Glutamatergic neuron (in vitro differentiated cells): Measurements from ENCODE around the gene WASL. TPM values are rescaled to one million over a fixed set of nuclear protein-coding genes. Genes with fewer than 3 reads are reported as not detected.

ENCODE experiments used
- DNase-seq: peaks from one replicate; pipeline ENCODE4 v3.0.0; 2022
- H3K27ac Mint-ChIP-seq: one replicate; pipeline ENCODE4 v1.8.0; 2020; ENCODE audit warnings: mild to moderate bottlenecking, mixed read lengths, inconsistent platforms; ENCODE audit not compliant: unreplicated experiment
- H3K27me3 Mint-ChIP-seq: one replicate; pipeline ENCODE4 v1.8.0; 2020; ENCODE audit warnings: mild to moderate bottlenecking, moderate library complexity, mixed read lengths, inconsistent platforms; ENCODE audit not compliant: unreplicated experiment
- H3K36me3 Mint-ChIP-seq: one replicate; pipeline ENCODE4 v1.8.0; 2020; ENCODE audit warnings: mild to moderate bottlenecking, mixed read lengths, inconsistent platforms; ENCODE audit not compliant: unreplicated experiment
- H3K4me1 Mint-ChIP-seq: one replicate; pipeline ENCODE4 v1.8.0; 2020; ENCODE audit warnings: mild to moderate bottlenecking, low read depth, mixed read lengths, inconsistent platforms; ENCODE audit not compliant: unreplicated experiment
- H3K4me3 Mint-ChIP-seq: one replicate; pipeline ENCODE4 v1.8.0; 2020; ENCODE audit warnings: mild to moderate bottlenecking, mixed read lengths, inconsistent platforms; ENCODE audit not compliant: unreplicated experiment
- H3K9me3 Mint-ChIP-seq: one replicate; pipeline ENCODE4 v1.8.0; 2020; ENCODE audit warnings: mild to moderate bottlenecking, moderate library complexity, mixed read lengths, inconsistent platforms; ENCODE audit not compliant: unreplicated experiment
- total RNA-seq: library from RNA; stranded (reverse); fragmentation: NEBNext Ultra II Directional; extraction: Animal tissue kit (Norgen Biotek cat#: 25700); gene quantifications from one replicate; pipeline ENCODE4 v1.2.1, GENCODE V29; 2021; ENCODE audit not compliant: unreplicated experiment
- TF ChIP-seq, protein P1 (sequence below): fragments of 200-600 bp; sonication (generic); IDR thresholded peaks from one replicate; pipeline ENCODE4 v1.5.0; 2021; ENCODE audit not compliant: partially characterized antibody, unreplicated experiment

The WASL gene
- total RNA-seq, 1 donor from 2014 or later = 33.0 TPM

DNA sequence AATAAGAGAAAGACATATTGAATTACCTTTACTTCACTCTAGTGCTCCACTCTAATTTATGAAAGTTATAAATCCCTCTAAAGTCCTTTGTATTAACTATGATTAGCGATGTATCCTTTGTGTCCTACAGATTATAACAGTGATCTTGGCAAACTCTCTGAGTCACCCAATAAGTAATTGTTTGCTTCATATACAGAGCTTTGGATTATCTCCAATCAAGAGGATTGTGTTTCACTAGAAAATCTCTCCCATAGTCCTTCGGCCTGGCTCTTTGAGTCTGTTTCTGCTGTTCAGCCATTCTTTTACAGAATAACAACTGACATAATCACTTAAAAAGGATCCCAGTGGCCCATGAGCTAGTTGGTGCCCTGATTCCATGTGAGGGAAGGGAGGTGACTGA is 83.6 kb downstream of the WASL start:
- H3K36me3 Mint-ChIP-seq = no peaks in the 10 kb centered on the region
- H3K4me3 Mint-ChIP-seq = no peak overlapping the region
- peaks cover 4% of the 10 kb centered on the region for H3K4me1 Mint-ChIP-seq
- no peak for DNase-seq
- H3K27ac Mint-ChIP-seq = no peak overlapping the region
- TF ChIP-seq, protein P1, sequence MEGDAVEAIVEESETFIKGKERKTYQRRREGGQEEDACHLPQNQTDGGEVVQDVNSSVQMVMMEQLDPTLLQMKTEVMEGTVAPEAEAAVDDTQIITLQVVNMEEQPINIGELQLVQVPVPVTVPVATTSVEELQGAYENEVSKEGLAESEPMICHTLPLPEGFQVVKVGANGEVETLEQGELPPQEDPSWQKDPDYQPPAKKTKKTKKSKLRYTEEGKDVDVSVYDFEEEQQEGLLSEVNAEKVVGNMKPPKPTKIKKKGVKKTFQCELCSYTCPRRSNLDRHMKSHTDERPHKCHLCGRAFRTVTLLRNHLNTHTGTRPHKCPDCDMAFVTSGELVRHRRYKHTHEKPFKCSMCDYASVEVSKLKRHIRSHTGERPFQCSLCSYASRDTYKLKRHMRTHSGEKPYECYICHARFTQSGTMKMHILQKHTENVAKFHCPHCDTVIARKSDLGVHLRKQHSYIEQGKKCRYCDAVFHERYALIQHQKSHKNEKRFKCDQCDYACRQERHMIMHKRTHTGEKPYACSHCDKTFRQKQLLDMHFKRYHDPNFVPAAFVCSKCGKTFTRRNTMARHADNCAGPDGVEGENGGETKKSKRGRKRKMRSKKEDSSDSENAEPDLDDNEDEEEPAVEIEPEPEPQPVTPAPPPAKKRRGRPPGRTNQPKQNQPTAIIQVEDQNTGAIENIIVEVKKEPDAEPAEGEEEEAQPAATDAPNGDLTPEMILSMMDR = no peak
- peaks cover 2% of the 10 kb centered on the region for H3K27me3 Mint-ChIP-seq
- H3K9me3 Mint-ChIP-seq = peaks cover 1% of the 10 kb centered on the region

DNA sequence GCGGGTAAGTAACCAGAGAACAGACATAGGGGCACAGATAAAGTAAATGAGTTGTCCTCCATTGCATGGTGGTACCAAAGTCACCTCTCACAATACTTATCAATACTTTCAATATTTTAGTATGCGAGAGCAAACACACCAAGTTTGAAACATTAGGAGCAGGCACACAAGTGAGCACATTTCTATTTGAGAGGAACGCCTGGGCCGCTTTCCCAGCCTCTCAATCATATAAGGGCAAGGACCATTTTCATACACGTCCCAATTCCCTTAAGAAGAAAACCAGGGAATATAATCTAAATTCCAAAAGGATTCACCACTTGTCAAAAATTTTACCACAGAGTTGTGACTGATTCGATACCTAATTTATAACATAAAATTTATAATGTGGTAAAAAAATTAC is 85.6 kb downstream of the WASL start:
- H3K27ac Mint-ChIP-seq = no peak overlapping the region
- H3K9me3 Mint-ChIP-seq = no peaks in the 10 kb centered on the region
- no peak for DNase-seq
- H3K4me3 Mint-ChIP-seq = no peak overlapping the region
- H3K27me3 Mint-ChIP-seq = peaks cover 2% of the 10 kb centered on the region
- TF ChIP-seq, protein P1 = no peak
- peaks cover 11% of the 10 kb centered on the region for H3K4me1 Mint-ChIP-seq
- H3K36me3 Mint-ChIP-seq = no peaks in the 10 kb centered on the region

DNA sequence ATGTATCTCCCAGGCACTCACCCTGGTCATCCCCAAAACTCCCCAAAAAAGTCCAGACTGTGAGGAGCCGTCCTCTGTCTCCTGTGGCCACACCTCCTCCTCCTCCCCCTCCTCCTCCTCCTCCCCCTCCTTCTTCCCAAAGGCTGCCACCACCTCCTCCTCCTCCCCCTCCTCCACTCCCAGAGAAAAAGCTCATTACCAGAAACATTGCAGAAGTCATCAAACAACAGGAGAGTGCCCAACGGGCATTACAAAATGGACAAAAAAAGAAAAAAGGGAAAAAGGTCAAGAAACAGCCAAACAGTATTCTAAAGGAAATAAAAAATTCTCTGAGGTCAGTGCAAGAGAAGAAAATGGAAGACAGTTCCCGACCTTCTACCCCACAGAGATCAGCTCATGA is 86.0 kb downstream of the WASL start:
- Mint-ChIP-seq H3K4me1 (peaks cover 11% of the 10 kb centered on the region), H3K4me3 (no peak overlapping the region), H3K27ac (no peak overlapping the region), H3K36me3 (no peaks in the 10 kb centered on the region), H3K9me3 (no peaks in the 10 kb centered on the region), H3K27me3 (peaks cover 2% of the 10 kb centered on the region)
- TF ChIP-seq, protein P1 = no peak
- DNase-seq = no peak

DNA sequence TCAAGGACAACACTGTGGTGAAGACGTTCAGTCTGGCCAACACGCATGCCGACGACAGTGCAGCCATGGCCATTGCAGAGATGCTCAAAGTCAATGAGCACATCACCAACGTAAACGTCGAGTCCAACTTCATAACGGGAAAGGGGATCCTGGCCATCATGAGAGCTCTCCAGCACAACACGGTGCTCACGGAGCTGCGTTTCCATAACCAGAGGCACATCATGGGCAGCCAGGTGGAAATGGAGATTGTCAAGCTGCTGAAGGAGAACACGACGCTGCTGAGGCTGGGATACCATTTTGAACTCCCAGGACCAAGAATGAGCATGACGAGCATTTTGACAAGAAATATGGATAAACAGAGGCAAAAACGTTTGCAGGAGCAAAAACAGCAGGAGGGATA is 86.5 kb downstream of the WASL start:
- no peak overlapping the region for H3K4me3 Mint-ChIP-seq
- H3K9me3 Mint-ChIP-seq = no peaks in the 10 kb centered on the region
- H3K4me1 Mint-ChIP-seq = peaks cover 11% of the 10 kb centered on the region
- H3K27me3 Mint-ChIP-seq = peaks cover 2% of the 10 kb centered on the region
- TF ChIP-seq, protein P1 = no peak
- H3K36me3 Mint-ChIP-seq = no peaks in the 10 kb centered on the region
- DNase-seq = no peak
- no peak overlapping the region for H3K27ac Mint-ChIP-seq

DNA sequence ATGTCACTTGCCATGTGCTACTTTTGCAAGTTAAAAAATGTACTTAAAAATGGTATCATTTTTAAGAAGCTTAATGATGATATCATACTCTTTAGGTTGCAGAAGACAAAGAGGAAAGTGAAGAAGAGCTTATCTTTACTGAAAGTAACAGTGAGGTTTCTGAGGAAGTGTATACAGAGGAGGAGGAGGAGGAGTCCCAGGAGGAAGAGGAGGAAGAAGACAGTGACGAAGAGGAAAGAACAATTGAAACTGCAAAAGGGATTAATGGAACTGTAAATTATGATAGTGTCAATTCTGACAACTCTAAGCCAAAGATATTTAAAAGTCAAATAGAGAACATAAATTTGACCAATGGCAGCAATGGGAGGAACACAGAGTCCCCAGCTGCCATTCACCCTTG is 87.0 kb downstream of the WASL start:
- no peak for DNase-seq
- Mint-ChIP-seq H3K36me3 (no peaks in the 10 kb centered on the region), H3K9me3 (no peaks in the 10 kb centered on the region), H3K4me3 (no peak overlapping the region), H3K27ac (no peak overlapping the region), H3K27me3 (peaks cover 2% of the 10 kb centered on the region), H3K4me1 (peaks cover 11% of the 10 kb centered on the region)
- TF ChIP-seq, protein P1 = no peak
